SK-N-SH treated with all-trans-retinoic acid at 6 μM for 48 hours (cell line): ENCODE data around the gene NADSYN1.

ENCODE experiments used
- ATAC-seq: fragments of 200-7000 bp; cut with Tn5 transposase; 3 replicates; pipeline ENCODE4 v1.9.1; 2020; ENCODE audit warnings: mild to moderate bottlenecking, moderate library complexity
- ARNTL ChIP-seq: fragments of 450-650 bp; formaldehyde crosslinking; IDR thresholded peaks from 2 replicates; pipeline ENCODE4 v1.5.0; 2020; ENCODE audit warnings: low read depth, mild to moderate bottlenecking, moderate library complexity, borderline replicate concordance
- BACH2 ChIP-seq: fragments of 250-450 bp; sonication (Bioruptor Pico); IDR thresholded peaks from 2 replicates; pipeline ENCODE4 v1.9.0; 2021; ENCODE audit warnings: mild to moderate bottlenecking, borderline replicate concordance
- CREB5 ChIP-seq: fragments of 250-450 bp; sonication (Bioruptor Pico); IDR thresholded peaks from 2 replicates; pipeline ENCODE4 v1.5.1; 2020; ENCODE audit warnings: low read depth, mild to moderate bottlenecking, moderate library complexity
- CSDC2 ChIP-seq: fragments of 250-450 bp; sonication (Bioruptor Pico); IDR thresholded peaks from 2 replicates; pipeline ENCODE4 v1.5.0; 2020; ENCODE audit warnings: mild to moderate bottlenecking, moderate library complexity
- ESRRG ChIP-seq: fragments of 250-450 bp; sonication (Bioruptor Pico); IDR thresholded peaks from 2 replicates; pipeline ENCODE4 v1.6.1; 2021; ENCODE audit warnings: mild to moderate bottlenecking
- ISL1 ChIP-seq: fragments of 250-450 bp; sonication (Bioruptor Pico); IDR thresholded peaks from 2 replicates; pipeline ENCODE4 v2.1.2; 2022; ENCODE audit warnings: mild to moderate bottlenecking, moderate library complexity
- PATZ1 ChIP-seq: fragments of 250-450 bp; sonication (Bioruptor Pico); IDR thresholded peaks from 2 replicates; pipeline ENCODE4 v1.8.0; 2020; ENCODE audit warnings: mild to moderate bottlenecking, moderate library complexity, borderline replicate concordance
- POU6F1 ChIP-seq: fragments of 250-450 bp; sonication (Bioruptor Pico); IDR thresholded peaks from 2 replicates; pipeline ENCODE4 v1.8.0; 2021; ENCODE audit warnings: low read depth, mild to moderate bottlenecking, moderate library complexity, borderline replicate concordance
- PPARA ChIP-seq: fragments of 250-450 bp; sonication (Bioruptor Pico); IDR thresholded peaks from 2 replicates; pipeline ENCODE4 v1.5.0; 2020; ENCODE audit warnings: mild to moderate bottlenecking, borderline replicate concordance
- RARB ChIP-seq: fragments of 250-450 bp; sonication (Bioruptor Pico); IDR thresholded peaks from 2 replicates; pipeline ENCODE4 v1.8.0; 2021; ENCODE audit warnings: mild to moderate bottlenecking, moderate library complexity
- SNAI2 ChIP-seq: fragments of 250-450 bp; sonication (Bioruptor Pico); IDR thresholded peaks from 2 replicates; pipeline ENCODE4 v1.5.0; 2020; ENCODE audit warnings: mild to moderate bottlenecking, moderate library complexity
- TCF4 ChIP-seq: fragments of 250-450 bp; sonication (Bioruptor Pico); IDR thresholded peaks from 2 replicates; pipeline ENCODE4 v1.8.0; 2021; ENCODE audit warnings: mild to moderate bottlenecking, moderate library complexity, borderline replicate concordance
- TOX ChIP-seq: fragments of 250-450 bp; sonication (Bioruptor Pico); IDR thresholded peaks from 2 replicates; pipeline ENCODE4 v1.8.0; 2021; ENCODE audit warnings: mild to moderate bottlenecking, moderate library complexity, borderline replicate concordance
- TSHZ2 ChIP-seq: fragments of 250-450 bp; sonication (Bioruptor Pico); IDR thresholded peaks from 2 replicates; pipeline ENCODE4 v1.5.0; 2020; ENCODE audit warnings: mild to moderate bottlenecking, moderate library complexity
- ZC3H10 ChIP-seq: fragments of 250-450 bp; sonication (Bioruptor Pico); IDR thresholded peaks from 2 replicates; pipeline ENCODE4 v1.5.1; 2021; ENCODE audit warnings: mild to moderate bottlenecking, moderate library complexity
- ZFP30 ChIP-seq: fragments of 450-650 bp; formaldehyde crosslinking; IDR thresholded peaks from 2 replicates; pipeline ENCODE4 v1.5.0; 2022; ENCODE audit warnings: mild to moderate bottlenecking, moderate library complexity
- ZNF565 ChIP-seq: fragments of 450-650 bp; formaldehyde crosslinking; conservative IDR thresholded peaks from 2 replicates; pipeline ENCODE4 v1.5.0; 2020; ENCODE audit warnings: low read depth, mild to moderate bottlenecking, moderate library complexity
- ZNF70 ChIP-seq: fragments of 450-650 bp; formaldehyde crosslinking; IDR thresholded peaks from 2 replicates; pipeline ENCODE4 v1.5.0; 2020; ENCODE audit warnings: mild to moderate bottlenecking, moderate library complexity

NADSYN1 gene

GRCh38 chr11:71491940-71492339 is 38.9 kb downstream of the NADSYN1 start:
- no peak for ATAC-seq
- TF ChIP-seq ZNF70 (CRISPR knock-in tag) (no peak), RARB (CRISPR knock-in tag) (no peak)

GRCh38 chr11:71495286-71496230 is 42.6 kb downstream of the NADSYN1 start:
- TF ChIP-seq POU6F1, result no peak
- TF ChIP-seq CREB5, result no peak
- TF ChIP-seq TCF4 (CRISPR knock-in tag), result no peak
- no peak for TF ChIP-seq ISL1 (CRISPR knock-in tag)
- no peak for TF ChIP-seq ARNTL (CRISPR knock-in tag)
- no peak for ATAC-seq

- no peak for ATAC-seq
- TF ChIP-seq ZNF565 (CRISPR knock-in tag), result no peak
- TF ChIP-seq BACH2, result no peak
- no peak for TF ChIP-seq TOX (CRISPR knock-in tag)
- no peak for TF ChIP-seq PATZ1 (CRISPR knock-in tag)
- no peak for TF ChIP-seq ESRRG
- no peak for TF ChIP-seq POU6F1
- TF ChIP-seq ISL1 (CRISPR knock-in tag), result no peak
- no peak for TF ChIP-seq PPARA (CRISPR knock-in tag)
- no peak for TF ChIP-seq CSDC2 (CRISPR knock-in tag)
- TF ChIP-seq CREB5, result no peak
- TF ChIP-seq RARB (CRISPR knock-in tag), result no peak
Observed at GRCh38 chr11:71496421-71496820, 43.4 kb downstream of the NADSYN1 start.

- ATAC-seq, result no peak
- no peak for TF ChIP-seq ZFP30 (CRISPR knock-in tag)
- no peak for TF ChIP-seq ZC3H10 (CRISPR knock-in tag)
- TF ChIP-seq RARB (CRISPR knock-in tag), result no peak
- no peak for TF ChIP-seq TSHZ2 (CRISPR knock-in tag)
- no peak for TF ChIP-seq TOX (CRISPR knock-in tag)
- no peak for TF ChIP-seq POU6F1
- no peak for TF ChIP-seq ZNF70 (CRISPR knock-in tag)
- no peak for TF ChIP-seq SNAI2 (CRISPR knock-in tag)
Observed at GRCh38 chr11:71498091-71498490, 45.1 kb downstream of the NADSYN1 start.
